ENCODE measurements around the gene GABARAP.

Gene GABARAP

GRCh38 chr17:7239091-7240027 is 2.9 kb downstream of the GABARAP start, which contains the start of gene PHF23:
PHF23 (minus strand) TSS chr17:7239457; CDS start chr17:7239279, 178 bp downstream.
- peak; percentile 97 to 98 for DNase-seq

GRCh38 chr17:7238420-7239090 is 3.7 kb downstream of the GABARAP start:
- peak; percentile 51 to 63 for DNase-seq

- peak; percentile 91 for DNase-seq
Observed at GRCh38 chr17:7237761-7238419, 4.4 kb downstream of the GABARAP start.

GRCh38 chr17:7237266-7237760 is 4.9 kb downstream of the GABARAP start:
- DNase-seq = no peak

GRCh38 chr17:7236808-7237207 is 5.4 kb downstream of the GABARAP start:
- no peak for DNase-seq

GRCh38 chr17:7235693-7236665 is 6.3 kb downstream of the GABARAP start:
- no peak for DNase-seq

GRCh38 chr17:7234083-7234951 is 7.9 kb downstream of the GABARAP start, which contains the start of gene DVL2:
DVL2 (minus strand) TSS chr17:7234517; CDS start chr17:7234262, 255 bp downstream.
- DNase-seq = peak; percentile 95 to 97

GRCh38 chr17:7233701-7234082 is 8.6 kb downstream of the GABARAP start:
- DNase-seq = no peak

- DNase-seq = no peak
Observed at GRCh38 chr17:7232114-7232513, 10.1 kb downstream of the GABARAP start.

GRCh38 chr17:7229504-7229903 is 12.7 kb downstream of the GABARAP start:
- no peak for DNase-seq

- DNase-seq = no peak
Observed at GRCh38 chr17:7228920-7229319, 13.3 kb downstream of the GABARAP start.

GRCh38 chr17:7226721-7227710 is 15.2 kb downstream of the GABARAP start:
- no peak for DNase-seq

GRCh38 chr17:7225711-7226331 is 16.4 kb downstream of the GABARAP start:
- no peak for DNase-seq

- no peak for DNase-seq
Observed at GRCh38 chr17:7224661-7225111, 17.6 kb downstream of the GABARAP start.

GRCh38 chr17:7224110-7224509 is 18.1 kb downstream of the GABARAP start:
- no peak for DNase-seq

GRCh38 chr17:7223375-7223774 is 18.9 kb downstream of the GABARAP start:
- DNase-seq = no peak

GRCh38 chr17:7222972-7223292 is 19.3 kb downstream of the GABARAP start:
- DNase-seq = no peak

- no peak for DNase-seq
Observed at GRCh38 chr17:7222093-7222971, 19.9 kb downstream of the GABARAP start.
